ENCODE measurements around the gene RIPK3. TPM values are rescaled to one million over a fixed set of nuclear protein-coding genes. Genes with fewer than 3 reads are reported as not detected.

RIPK3 gene
- total and polyA plus RNA-seq, 2 donors from 2014 or later = 5.1 to 19.5 TPM

DNA sequence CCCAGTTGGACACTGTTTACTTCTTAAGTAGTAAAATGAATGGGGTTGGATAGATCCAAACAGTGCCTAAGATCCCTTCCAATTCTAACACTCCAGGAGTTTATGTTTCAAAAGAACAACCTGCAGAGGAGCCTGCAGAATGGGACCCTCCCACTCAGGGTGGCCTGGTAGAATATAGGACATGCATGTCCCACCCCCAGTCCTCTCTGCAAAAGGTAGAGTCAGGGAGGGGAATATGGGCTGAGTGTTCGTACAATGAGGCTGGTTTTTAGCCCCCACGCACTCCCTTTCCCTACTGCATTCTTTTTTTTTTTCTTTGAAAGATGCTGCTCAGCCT is 47.2 kb upstream of the RIPK3 start:
- Histone ChIP-seq H3K4me3 (ENCODE audit: low read length in 3 of 3) (no peak overlapping the region), H3K36me3 (ENCODE audit: control insufficient read depth in 2 of 3, insufficient read depth in 3 of 3, low read length in 3 of 3) (no peaks in the 10 kb centered on the region), H3K9ac (ENCODE audit: low read length in 3 of 3) (no peak overlapping the region), H3K4me1 (ENCODE audit: control insufficient read depth in 2 of 3, insufficient read depth in 2 of 3, low read depth in 1 of 3, low read length in 3 of 3) (no peaks in the 10 kb centered on the region), H3K27ac (ENCODE audit: low read depth in 2 of 2, low read length in 2 of 2) (no peak overlapping the region), H3K27me3 (ENCODE audit: control insufficient read depth, insufficient read depth, low read length) (no peaks in the 10 kb centered on the region), H3K9me3 (ENCODE audit: control insufficient read depth in 2 of 3, insufficient read depth in 1 of 3, low read length in 3 of 3) (no peaks in the 10 kb centered on the region)
- DNase-seq = no peak
- no peak for FAIRE-seq
- intact Hi-C loops (cut with DNase I) = no loop called here
- TF ChIP-seq, protein P1, sequence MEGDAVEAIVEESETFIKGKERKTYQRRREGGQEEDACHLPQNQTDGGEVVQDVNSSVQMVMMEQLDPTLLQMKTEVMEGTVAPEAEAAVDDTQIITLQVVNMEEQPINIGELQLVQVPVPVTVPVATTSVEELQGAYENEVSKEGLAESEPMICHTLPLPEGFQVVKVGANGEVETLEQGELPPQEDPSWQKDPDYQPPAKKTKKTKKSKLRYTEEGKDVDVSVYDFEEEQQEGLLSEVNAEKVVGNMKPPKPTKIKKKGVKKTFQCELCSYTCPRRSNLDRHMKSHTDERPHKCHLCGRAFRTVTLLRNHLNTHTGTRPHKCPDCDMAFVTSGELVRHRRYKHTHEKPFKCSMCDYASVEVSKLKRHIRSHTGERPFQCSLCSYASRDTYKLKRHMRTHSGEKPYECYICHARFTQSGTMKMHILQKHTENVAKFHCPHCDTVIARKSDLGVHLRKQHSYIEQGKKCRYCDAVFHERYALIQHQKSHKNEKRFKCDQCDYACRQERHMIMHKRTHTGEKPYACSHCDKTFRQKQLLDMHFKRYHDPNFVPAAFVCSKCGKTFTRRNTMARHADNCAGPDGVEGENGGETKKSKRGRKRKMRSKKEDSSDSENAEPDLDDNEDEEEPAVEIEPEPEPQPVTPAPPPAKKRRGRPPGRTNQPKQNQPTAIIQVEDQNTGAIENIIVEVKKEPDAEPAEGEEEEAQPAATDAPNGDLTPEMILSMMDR (IDR thresholded peaks at IDR 0.05; ENCODE audit: borderline replicate concordance, extremely low read depth, insufficient read depth) = no peak

DNA sequence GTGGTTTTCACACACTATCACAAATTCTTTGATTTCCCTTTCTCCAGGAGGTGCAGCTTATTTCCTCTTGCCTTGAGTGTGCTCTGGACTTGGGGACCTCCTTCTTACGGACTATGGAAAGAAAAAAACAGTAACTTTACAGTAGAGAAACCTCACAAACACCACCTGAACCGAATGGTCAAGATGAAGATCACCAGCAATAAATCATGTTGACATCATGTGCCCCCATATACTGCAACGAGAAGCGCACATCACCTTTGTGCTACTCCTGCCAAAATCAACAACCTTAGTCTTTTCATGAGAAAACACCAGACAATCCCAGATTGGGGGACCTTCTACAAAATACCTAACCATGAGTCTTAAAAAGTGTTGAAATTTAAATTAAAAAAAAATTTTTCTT is 45.7 kb upstream of the RIPK3 start:
- no peak for FAIRE-seq

GRCh38 chr14:24384169-24384568 is 44.4 kb upstream of the RIPK3 start:
- DNase-seq (no peak), FAIRE-seq (no peak)
- Histone ChIP-seq H3K36me3 (ENCODE audit: control insufficient read depth in 2 of 3, insufficient read depth in 3 of 3, low read length in 3 of 3) (no peaks in the 10 kb centered on the region), H3K9me3 (ENCODE audit: control insufficient read depth in 2 of 3, insufficient read depth in 1 of 3, low read length in 3 of 3) (no peaks in the 10 kb centered on the region), H3K4me3 (ENCODE audit: low read length in 3 of 3) (no peak overlapping the region), H3K27me3 (ENCODE audit: control insufficient read depth, insufficient read depth, low read length) (no peaks in the 10 kb centered on the region), H3K4me1 (ENCODE audit: control insufficient read depth in 2 of 3, insufficient read depth in 2 of 3, low read depth in 1 of 3, low read length in 3 of 3) (no peaks in the 10 kb centered on the region), H3K27ac (ENCODE audit: low read depth in 2 of 2, low read length in 2 of 2) (no peak overlapping the region), H3K9ac (ENCODE audit: low read length in 3 of 3) (no peak overlapping the region)
- TF ChIP-seq, protein P1 (IDR thresholded peaks at IDR 0.05; ENCODE audit: borderline replicate concordance, extremely low read depth, insufficient read depth) = no peak
- intact Hi-C loops (cut with DNase I) = no loop called here

More for the DNA sequence above, 45.7 kb upstream of the RIPK3 start:
- Histone ChIP-seq H3K27me3 (ENCODE audit: control insufficient read depth, insufficient read depth, low read length) (no peaks in the 10 kb centered on the region), H3K9ac (ENCODE audit: low read length in 3 of 3) (no peak overlapping the region), H3K36me3 (ENCODE audit: control insufficient read depth in 2 of 3, insufficient read depth in 3 of 3, low read length in 3 of 3) (no peaks in the 10 kb centered on the region), H3K4me1 (ENCODE audit: control insufficient read depth in 2 of 3, insufficient read depth in 2 of 3, low read depth in 1 of 3, low read length in 3 of 3) (no peaks in the 10 kb centered on the region), H3K9me3 (ENCODE audit: control insufficient read depth in 2 of 3, insufficient read depth in 1 of 3, low read length in 3 of 3) (no peaks in the 10 kb centered on the region), H3K4me3 (ENCODE audit: low read length in 3 of 3) (no peak overlapping the region), H3K27ac (ENCODE audit: low read depth in 2 of 2, low read length in 2 of 2) (no peak overlapping the region)
- TF ChIP-seq, protein P1 (IDR thresholded peaks at IDR 0.05; ENCODE audit: borderline replicate concordance, extremely low read depth, insufficient read depth) = no peak
- no peak for DNase-seq
- intact Hi-C loops (cut with DNase I) = no loop called here

GRCh38 chr14:24382064-24382371 is 42.2 kb upstream of the RIPK3 start:
- Histone ChIP-seq H3K4me3 (ENCODE audit: low read length in 3 of 3) (no peak overlapping the region), H3K9me3 (ENCODE audit: control insufficient read depth in 2 of 3, insufficient read depth in 1 of 3, low read length in 3 of 3) (no peaks in the 10 kb centered on the region), H3K4me1 (ENCODE audit: control insufficient read depth in 2 of 3, insufficient read depth in 2 of 3, low read depth in 1 of 3, low read length in 3 of 3) (no peaks in the 10 kb centered on the region), H3K27ac (ENCODE audit: low read depth in 2 of 2, low read length in 2 of 2) (no peak overlapping the region), H3K36me3 (ENCODE audit: control insufficient read depth in 2 of 3, insufficient read depth in 3 of 3, low read length in 3 of 3) (peaks cover 0 to 2% (median 0%) of the 10 kb centered on the region in 3 donors), H3K9ac (ENCODE audit: low read length in 3 of 3) (no peak overlapping the region), H3K27me3 (ENCODE audit: control insufficient read depth, insufficient read depth, low read length) (no peaks in the 10 kb centered on the region)
- no peak for FAIRE-seq
- DNase-seq = peak in 3 of 5 donors; percentile 82 to 88 (median 83)
- intact Hi-C loops (cut with DNase I) = no loop called here
- TF ChIP-seq, protein P1 (IDR thresholded peaks at IDR 0.05; ENCODE audit: borderline replicate concordance, extremely low read depth, insufficient read depth) = no peak

Data from kidney (tissue), 14 donors.